Neural progenitor cell (in vitro differentiated cells): ENCODE results near the gene DEGS2. TPM values are rescaled to one million over a fixed set of nuclear protein-coding genes. Genes with fewer than 3 reads are reported as not detected.

Source experiments
- DNase-seq: peaks from one replicate; pipeline ENCODE4 v3.0.0-alpha.2; 2016; ENCODE audit warnings: low spot score
- H2AFZ ChIP-seq: fragments of 200-600 bp; sonication (generic); replicated peaks from 2 replicates; pipeline ENCODE4 v1.6.1; 2016; ENCODE audit warnings: antibody characterized with exemption
- H3F3A ChIP-seq: fragments of 200-600 bp; sonication (generic); 2 replicates; pipeline ENCODE4 v1.6.1; 2016; ENCODE audit warnings: antibody characterized with exemption, low read depth
- H3K27ac ChIP-seq: fragments of 200-600 bp; sonication (generic); 2 replicates; pipeline ENCODE4 v1.5.1; 2016; ENCODE audit warnings: mild to moderate bottlenecking
- H3K27me3 ChIP-seq: fragments of 200-600 bp; sonication (generic); 2 replicates; pipeline ENCODE4 v1.6.1; 2016; ENCODE audit warnings: mild to moderate bottlenecking, moderate library complexity
- H3K36me3 ChIP-seq: fragments of 200-600 bp; sonication (generic); 2 replicates; pipeline ENCODE4 v1.5.1; 2016
- H3K4me1 ChIP-seq: fragments of 200-600 bp; sonication (generic); 2 replicates; pipeline ENCODE4 v1.6.1; 2016; ENCODE audit warnings: mixed run types
- H3K4me2 ChIP-seq: fragments of 200-600 bp; sonication (generic); 2 replicates; pipeline ENCODE4 v1.6.1; 2016
- H3K4me3 ChIP-seq: fragments of 200-600 bp; sonication (generic); 2 replicates; pipeline ENCODE4 v1.5.1; 2016
- H3K79me2 ChIP-seq: fragments of 200-600 bp; sonication (generic); 2 replicates; pipeline ENCODE4 v1.6.1; 2016; ENCODE audit warnings: low read depth
- H3K9ac ChIP-seq: fragments of 200-600 bp; sonication (generic); 2 replicates; pipeline ENCODE4 v1.6.1; 2016
- H3K9me3 ChIP-seq: fragments of 200-600 bp; sonication (generic); 2 replicates; pipeline ENCODE4 v1.5.1; 2016; ENCODE audit warnings: low read depth
- H4K20me1 ChIP-seq: fragments of 200-600 bp; sonication (generic); 2 replicates; pipeline ENCODE4 v1.6.1; 2016; ENCODE audit warnings: low read depth
- H3K27ac Mint-ChIP-seq: 3 replicates; pipeline ENCODE4 v1.8.0; 2021; ENCODE audit warnings: mixed read lengths
- H3K27me3 Mint-ChIP-seq: 2 replicates; pipeline ENCODE4 v1.8.0; 2022; ENCODE audit warnings: low read depth, mild to moderate bottlenecking, inconsistent platforms, moderate library complexity, mixed read lengths; ENCODE audit not compliant: insufficient read depth
- H3K36me3 Mint-ChIP-seq: 3 replicates; pipeline ENCODE4 v1.8.0; 2021; ENCODE audit warnings: mixed read lengths
- H3K4me1 Mint-ChIP-seq: 3 replicates; pipeline ENCODE4 v1.8.0; 2021; ENCODE audit warnings: mixed read lengths
- H3K4me3 Mint-ChIP-seq: 3 replicates; pipeline ENCODE4 v1.8.0; 2021; ENCODE audit warnings: mild to moderate bottlenecking, moderate library complexity, mixed read lengths
- H3K9me3 Mint-ChIP-seq: 3 replicates; pipeline ENCODE4 v1.8.0; 2020; ENCODE audit warnings: mixed read lengths
- EZH2 ChIP-seq: fragments of 200-600 bp; sonication (generic); IDR thresholded peaks from 2 replicates; pipeline ENCODE4 v1.6.1; 2017; ENCODE audit warnings: antibody characterized with exemption, mild to moderate bottlenecking, moderate library complexity
- EZH2phosphoT487 ChIP-seq: fragments of 200-600 bp; sonication (generic); IDR thresholded peaks from 2 replicates; pipeline ENCODE4 v1.6.1; 2017; ENCODE audit warnings: antibody characterized with exemption
- total RNA-seq: library from RNA; depleted of rRNA; stranded (reverse); fragments of >200 nt; gene quantifications from 2 replicates; pipeline ENCODE4 v1.2.3, GENCODE V29; 2015; ENCODE audit warnings: low replicate concordance
- TF ChIP-seq, protein P1 (sequence below): fragments of 200-600 bp; sonication (generic); IDR thresholded peaks from 2 replicates; pipeline ENCODE4 v1.5.1; 2017; ENCODE audit warnings: antibody characterized with exemption, mild to moderate bottlenecking

The DEGS2 gene
- total RNA-seq, 1 donor from 2014 or later: not detected

DNA sequence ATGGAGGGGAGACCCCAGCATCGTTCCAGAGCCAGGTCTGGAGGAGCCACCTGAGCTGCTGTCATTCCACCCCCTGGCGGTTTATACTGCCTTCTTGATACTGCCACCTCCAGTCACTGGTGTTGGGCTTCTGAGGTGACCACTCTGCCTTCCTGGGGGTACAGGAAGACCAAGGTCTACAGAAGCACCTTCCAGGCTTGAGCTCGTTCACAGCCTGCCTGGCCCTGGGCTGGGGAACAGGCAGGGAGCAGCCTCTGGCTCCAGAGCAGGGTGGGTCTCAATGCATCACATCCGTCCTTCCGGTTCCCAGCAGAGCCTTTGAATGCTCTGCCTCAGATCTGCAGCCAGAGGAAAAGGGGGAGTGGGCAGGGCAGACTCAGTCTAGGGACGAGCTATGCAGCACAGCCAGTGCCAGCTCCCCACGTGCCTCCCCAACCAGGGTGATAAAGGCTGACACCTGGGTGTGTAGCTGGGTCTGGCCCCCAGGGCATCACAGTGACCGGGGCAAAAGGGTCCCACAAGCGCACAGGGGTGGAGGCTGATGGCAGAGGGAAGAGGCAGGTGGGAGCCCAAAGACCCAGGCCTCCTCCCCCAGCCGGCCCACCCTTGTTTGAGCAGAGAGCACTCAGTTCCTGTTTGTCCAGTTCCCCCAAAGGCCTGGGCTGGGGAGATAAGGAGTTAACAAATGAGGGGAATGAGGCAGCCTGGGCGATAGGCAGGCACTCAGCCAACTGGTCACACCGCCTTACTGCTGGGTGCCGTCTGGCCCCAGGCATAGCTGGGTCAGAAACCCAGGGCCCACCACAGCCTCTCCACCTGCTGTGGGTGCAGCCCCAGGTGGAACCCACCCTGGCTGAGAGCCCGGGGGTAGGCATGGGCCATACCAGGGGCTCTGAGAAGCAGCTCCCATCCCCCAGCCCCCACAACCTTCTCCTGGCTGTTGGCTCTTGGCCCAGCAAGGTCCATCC, 17.1 kb downstream of the DEGS2 start:
- Histone ChIP-seq H3K4me3 (no peak overlapping the region), H3K27ac (no peak overlapping the region), H3K4me2 (no peak overlapping the region), H3K4me1 (peaks cover 13% of the 10 kb centered on the region), H3K9ac (no peak overlapping the region), H2AFZ (no peak overlapping the region), H3K27me3 (no peaks in the 10 kb centered on the region), H4K20me1 (no peaks in the 10 kb centered on the region), H3K79me2 (no peaks in the 10 kb centered on the region), H3K9me3 (no peaks in the 10 kb centered on the region), H3F3A (peaks cover 13% of the 10 kb centered on the region), H3K36me3 (no peaks in the 10 kb centered on the region)
- Mint-ChIP-seq H3K4me1 (peaks cover 14% of the 10 kb centered on the region), H3K4me3 (peak overlapping the region; percentile 15), H3K36me3 (peaks cover 7% of the 10 kb centered on the region), H3K27me3 (peaks cover 9% of the 10 kb centered on the region), H3K27ac (peak overlapping the region; percentile 79), H3K9me3 (no peaks in the 10 kb centered on the region)
- TF ChIP-seq EZH2phosphoT487 (no peak), EZH2 (no peak)
- TF ChIP-seq, protein P1, sequence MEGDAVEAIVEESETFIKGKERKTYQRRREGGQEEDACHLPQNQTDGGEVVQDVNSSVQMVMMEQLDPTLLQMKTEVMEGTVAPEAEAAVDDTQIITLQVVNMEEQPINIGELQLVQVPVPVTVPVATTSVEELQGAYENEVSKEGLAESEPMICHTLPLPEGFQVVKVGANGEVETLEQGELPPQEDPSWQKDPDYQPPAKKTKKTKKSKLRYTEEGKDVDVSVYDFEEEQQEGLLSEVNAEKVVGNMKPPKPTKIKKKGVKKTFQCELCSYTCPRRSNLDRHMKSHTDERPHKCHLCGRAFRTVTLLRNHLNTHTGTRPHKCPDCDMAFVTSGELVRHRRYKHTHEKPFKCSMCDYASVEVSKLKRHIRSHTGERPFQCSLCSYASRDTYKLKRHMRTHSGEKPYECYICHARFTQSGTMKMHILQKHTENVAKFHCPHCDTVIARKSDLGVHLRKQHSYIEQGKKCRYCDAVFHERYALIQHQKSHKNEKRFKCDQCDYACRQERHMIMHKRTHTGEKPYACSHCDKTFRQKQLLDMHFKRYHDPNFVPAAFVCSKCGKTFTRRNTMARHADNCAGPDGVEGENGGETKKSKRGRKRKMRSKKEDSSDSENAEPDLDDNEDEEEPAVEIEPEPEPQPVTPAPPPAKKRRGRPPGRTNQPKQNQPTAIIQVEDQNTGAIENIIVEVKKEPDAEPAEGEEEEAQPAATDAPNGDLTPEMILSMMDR: no peak
- no peak for DNase-seq

DNA sequence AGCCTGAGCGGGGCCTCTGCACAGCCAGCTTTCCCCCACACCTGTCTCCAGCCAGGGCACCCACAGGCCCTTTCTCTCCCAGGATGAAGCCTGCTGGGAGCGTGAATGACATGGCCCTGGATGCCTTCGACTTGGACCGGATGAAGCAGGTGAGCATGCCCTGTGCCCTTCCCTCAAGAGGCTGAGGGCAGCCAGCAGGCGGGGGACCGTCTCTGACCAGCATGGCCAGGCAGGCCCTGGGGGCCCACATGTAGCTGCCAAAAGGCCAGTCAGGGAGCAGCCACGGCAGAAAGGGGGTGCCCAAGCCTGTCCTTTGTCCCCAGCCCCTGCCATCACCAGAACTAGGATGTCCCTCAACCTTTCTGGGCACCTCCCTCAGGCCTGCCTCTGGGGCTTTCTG, 18.3 kb downstream of the DEGS2 start:
- Histone ChIP-seq H3K4me3 (no peak overlapping the region), H3K79me2 (no peaks in the 10 kb centered on the region), H3K27ac (no peak overlapping the region), H3K4me2 (peak overlapping the region; percentile 69), H3K27me3 (no peaks in the 10 kb centered on the region), H3F3A (peaks cover 13% of the 10 kb centered on the region), H3K9ac (no peak overlapping the region), H3K9me3 (no peaks in the 10 kb centered on the region), H2AFZ (no peak overlapping the region), H3K36me3 (no peaks in the 10 kb centered on the region), H4K20me1 (no peaks in the 10 kb centered on the region), H3K4me1 (peaks cover 13% of the 10 kb centered on the region)
- no peak overlapping the region for H3K4me3 Mint-ChIP-seq
- H3K27me3 Mint-ChIP-seq: peaks cover 9% of the 10 kb centered on the region
- no peak for DNase-seq
- no peaks in the 10 kb centered on the region for H3K9me3 Mint-ChIP-seq
- H3K27ac Mint-ChIP-seq: no peak overlapping the region
- TF ChIP-seq EZH2phosphoT487: no peak
- no peak for TF ChIP-seq EZH2
- TF ChIP-seq, protein P1: no peak
- peaks cover 14% of the 10 kb centered on the region for H3K4me1 Mint-ChIP-seq
- peaks cover 11% of the 10 kb centered on the region for H3K36me3 Mint-ChIP-seq

DNA sequence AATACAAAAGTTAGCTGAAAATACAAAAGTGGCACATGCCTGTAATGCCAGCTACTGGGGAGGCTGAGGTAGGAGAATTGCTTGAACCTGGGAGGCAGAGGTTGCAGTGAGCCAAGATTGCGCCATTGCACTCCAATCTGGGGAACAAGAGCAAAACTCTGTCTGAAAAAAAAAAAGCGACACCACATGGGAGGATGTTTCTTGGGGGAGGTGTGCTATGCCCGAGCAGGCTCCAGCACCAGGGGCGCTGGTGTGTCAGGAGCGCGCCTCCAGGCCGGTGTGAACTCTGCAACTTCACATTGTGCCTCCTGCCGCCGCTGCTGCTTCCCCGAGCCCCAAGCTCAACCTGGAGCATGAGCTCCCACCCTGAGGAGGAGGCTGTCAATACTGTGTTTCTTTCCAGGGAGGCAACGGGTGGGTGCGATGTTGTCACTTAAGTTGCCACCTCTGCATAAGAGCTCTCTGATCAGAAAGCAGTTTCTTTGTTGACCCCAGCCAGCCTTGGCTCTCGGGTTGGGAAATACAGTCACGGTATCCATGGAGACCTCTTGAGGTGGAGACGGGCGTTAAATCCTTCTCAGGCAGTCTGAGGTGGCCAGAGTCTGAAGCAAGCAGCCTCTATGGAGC, 18.9 kb downstream of the DEGS2 start:
- Mint-ChIP-seq H3K27me3 (peaks cover 7% of the 10 kb centered on the region), H3K9me3 (no peaks in the 10 kb centered on the region), H3K27ac (peak overlapping the region; percentile 83), H3K4me3 (no peak overlapping the region), H3K36me3 (peaks cover 11% of the 10 kb centered on the region), H3K4me1 (peaks cover 14% of the 10 kb centered on the region)
- H3K27ac ChIP-seq: no peak overlapping the region
- H3K4me1 ChIP-seq: peaks cover 13% of the 10 kb centered on the region
- H3K27me3 ChIP-seq: no peaks in the 10 kb centered on the region
- H4K20me1 ChIP-seq: no peaks in the 10 kb centered on the region
- no peak overlapping the region for H2AFZ ChIP-seq
- H3K9ac ChIP-seq: no peak overlapping the region
- no peaks in the 10 kb centered on the region for H3K9me3 ChIP-seq
- no peaks in the 10 kb centered on the region for H3K36me3 ChIP-seq
- TF ChIP-seq EZH2 (no peak), EZH2phosphoT487 (no peak)
- TF ChIP-seq, protein P1: peak; percentile 61
- H3F3A ChIP-seq: peaks cover 13% of the 10 kb centered on the region
- no peak overlapping the region for H3K4me3 ChIP-seq
- H3K79me2 ChIP-seq: no peaks in the 10 kb centered on the region
- peak overlapping the region; percentile 69 for H3K4me2 ChIP-seq
- DNase-seq: peak; percentile 88
